ENCODE data around the gene SLC5A12. TPM values are rescaled to one million over a fixed set of nuclear protein-coding genes. Genes with fewer than 3 reads are reported as not detected.

The SLC5A12 gene
- total and polyA plus RNA-seq, 2 donors from 2014 or later, result 0.94 to 227 TPM

- Histone ChIP-seq H3K4me3 (ENCODE audit: low read length in 3 of 3) (no peak overlapping the region), H3K27ac (ENCODE audit: low read depth in 2 of 2, low read length in 2 of 2) (no peak overlapping the region), H3K4me1 (ENCODE audit: control insufficient read depth in 2 of 3, insufficient read depth in 2 of 3, low read depth in 1 of 3, low read length in 3 of 3) (no peaks in the 10 kb centered on the region), H3K9ac (ENCODE audit: low read length in 3 of 3) (no peak overlapping the region), H3K27me3 (ENCODE audit: control insufficient read depth, insufficient read depth, low read length) (no peaks in the 10 kb centered on the region), H3K9me3 (ENCODE audit: control insufficient read depth in 2 of 3, insufficient read depth in 1 of 3, low read length in 3 of 3) (no peaks in the 10 kb centered on the region), H3K36me3 (ENCODE audit: control insufficient read depth in 2 of 3, insufficient read depth in 3 of 3, low read length in 3 of 3) (no peaks in the 10 kb centered on the region)
- intact Hi-C loops (cut with DNase I), result no loop called here
- DNase-seq, result no peak
- FAIRE-seq, result peak; percentile 79
- TF ChIP-seq CTCF (IDR thresholded peaks at IDR 0.05; ENCODE audit: borderline replicate concordance, extremely low read depth, insufficient read depth), result no peak
These were observed 101.4 kb downstream of the SLC5A12 start for GRCh38 chr11:26620282-26621045.

- FAIRE-seq (no peak), DNase-seq (no peak)
- H3K27me3 ChIP-seq (ENCODE audit: control insufficient read depth, insufficient read depth, low read length), result no peaks in the 10 kb centered on the region
- no peaks in the 10 kb centered on the region for H3K4me1 ChIP-seq (ENCODE audit: control insufficient read depth in 2 of 3, insufficient read depth in 2 of 3, low read depth in 1 of 3, low read length in 3 of 3)
- no peaks in the 10 kb centered on the region for H3K36me3 ChIP-seq (ENCODE audit: control insufficient read depth in 2 of 3, insufficient read depth in 3 of 3, low read length in 3 of 3)
- H3K9ac ChIP-seq (ENCODE audit: low read length in 3 of 3), result no peak overlapping the region
- H3K4me3 ChIP-seq (ENCODE audit: low read length in 3 of 3), result no peak overlapping the region
- no peak for TF ChIP-seq CTCF (IDR thresholded peaks at IDR 0.05; ENCODE audit: borderline replicate concordance, extremely low read depth, insufficient read depth)
- intact Hi-C loops (cut with DNase I), result no loop called here
- no peak overlapping the region for H3K27ac ChIP-seq (ENCODE audit: low read depth in 2 of 2, low read length in 2 of 2)
- peaks cover 0 to 1% (median 0%) of the 10 kb centered on the region in 3 donors for H3K9me3 ChIP-seq (ENCODE audit: control insufficient read depth in 2 of 3, insufficient read depth in 1 of 3, low read length in 3 of 3)
These were observed 103.4 kb downstream of the SLC5A12 start for GRCh38 chr11:26618441-26618840.

Other genes with a start within 250 kb of the SLC5A12 start
- gene MUC15, start 149.8 kb downstream of the SLC5A12 start, total RNA-seq, result 10.1 TPM
- 18.3 TPM for gene MUC15, start 149.8 kb downstream of the SLC5A12 start, polyA plus RNA-seq (ENCODE audit: insufficient read depth, low read depth, low replicate concordance)